ENCODE data around the gene KRT74. TPM values are rescaled to one million over a fixed set of nuclear protein-coding genes. Genes with fewer than 3 reads are reported as not detected.

Gene KRT74
- total RNA-seq, 1 experiment from 2014 or later = not detected

- no peak for TF ChIP-seq ZNF138 (CRISPR knock-in tag; conservative IDR thresholded peaks at IDR 0.05)
Observed at GRCh38 chr12:52613384-52614030, 39.9 kb upstream of the KRT74 start (continued).

GRCh38 chr12:52612431-52613383 is 39.1 kb upstream of the KRT74 start:
- Mint-ChIP-seq H3K36me3 (no peaks in the 10 kb centered on the region), H3K27ac (no peak overlapping the region), H3K4me3 (no peak overlapping the region), H3K9me3 (no peaks in the 10 kb centered on the region), H3K27me3 (ENCODE audit: low read depth) (peaks cover 3% of the 10 kb centered on the region; the same call in 1 of the 2 replicates), H3K4me1 (peaks cover 4% of the 10 kb centered on the region; the same call in 1 of the 2 replicates)
- POLR2A ChIA-PET = no interaction called here
- DNase-seq (ENCODE audit: low spot score) (no peak), ATAC-seq (no peak)
- TF ChIP-seq MXD4 (CRISPR knock-in tag; IDR thresholded peaks at IDR 0.05; ENCODE audit: borderline replicate concordance) = no peak
- TF ChIP-seq ZMAT4 (CRISPR knock-in tag; IDR thresholded peaks at IDR 0.05) = no peak
- no peak for TF ChIP-seq ETV6 (CRISPR knock-in tag; IDR thresholded peaks at IDR 0.05)
- TF ChIP-seq RORB (CRISPR knock-in tag; IDR thresholded peaks at IDR 0.05) = no peak
- TF ChIP-seq FOXK1 (CRISPR knock-in tag; IDR thresholded peaks at IDR 0.05) = no peak
- no peak for TF ChIP-seq NFE2L1 (CRISPR knock-in tag; IDR thresholded peaks at IDR 0.05)
- no peak for TF ChIP-seq ZBTB21 (CRISPR knock-in tag; IDR thresholded peaks at IDR 0.05; ENCODE audit: borderline replicate concordance)
- TF ChIP-seq FOXJ3 (CRISPR knock-in tag; IDR thresholded peaks at IDR 0.05; ENCODE audit: borderline replicate concordance) = no peak
- TF ChIP-seq ZNF396 (CRISPR knock-in tag; IDR thresholded peaks at IDR 0.05; ENCODE audit: borderline replicate concordance) = no peak
- TF ChIP-seq ZNF121 (CRISPR knock-in tag; IDR thresholded peaks at IDR 0.05) = no peak
- TF ChIP-seq MYBL2 (CRISPR knock-in tag; IDR thresholded peaks at IDR 0.05) = no peak
- no peak for TF ChIP-seq FOXP1 (CRISPR knock-in tag; IDR thresholded peaks at IDR 0.05; ENCODE audit: borderline replicate concordance)
- no peak for TF ChIP-seq ZNF416 (CRISPR knock-in tag; IDR thresholded peaks at IDR 0.05)
- TF ChIP-seq TEAD4 (CRISPR knock-in tag; IDR thresholded peaks at IDR 0.05) = no peak
- TF ChIP-seq GRHL2 (CRISPR knock-in tag; IDR thresholded peaks at IDR 0.05; ENCODE audit: insufficient replicate concordance, severe bottlenecking) = no peak
- TF ChIP-seq E2F4 (CRISPR knock-in tag; IDR thresholded peaks at IDR 0.05; ENCODE audit: borderline replicate concordance, low read depth) = no peak
- TF ChIP-seq FOXP4 (CRISPR knock-in tag; IDR thresholded peaks at IDR 0.05) = no peak
- TF ChIP-seq ZBTB43 (CRISPR knock-in tag; IDR thresholded peaks at IDR 0.05) = no peak
- CTCF ChIA-PET = interaction anchor here (1.0 to 1.5 kb wide), 4 partner anchors 44 to 258 kb away, joined by 3 to 4 read pairs (median 3); no protein-coding TSS in a partner anchor
